Neural cell (in vitro differentiated cells): ENCODE measurements around the gene DR1. TPM values are rescaled to one million over a fixed set of nuclear protein-coding genes. Genes with fewer than 3 reads are reported as not detected.

Experiments used
- H2AFZ ChIP-seq: fragments of 200-600, 300-800 bp; sonication (generic), shearing (Covaris generic); 2 replicates; pipeline ENCODE4 v1.6.0; 2014; ENCODE audit warnings: low read depth, mild to moderate bottlenecking, antibody characterized with exemption, low read length, moderate library complexity
- H3F3A ChIP-seq: fragments of 200-600 bp; shearing (Covaris generic); 2 replicates; pipeline ENCODE4 v1.6.1; 2016; ENCODE audit warnings: mild to moderate bottlenecking, moderate library complexity, mixed read lengths, antibody characterized with exemption, low read length; ENCODE audit not compliant: insufficient read depth, poor library complexity, severe bottlenecking
- H3K27ac ChIP-seq: fragments of 200-600, 300-800 bp; sonication (generic), shearing (Covaris generic); 2 replicates; pipeline ENCODE4 v1.5.1; 2014; ENCODE audit warnings: mild to moderate bottlenecking, low read length, moderate library complexity
- H3K27me3 ChIP-seq: fragments of 300-800, 200-600 bp; sonication (generic), shearing (Covaris generic); 2 replicates; pipeline ENCODE4 v1.6.0; 2014; ENCODE audit warnings: mild to moderate bottlenecking, low read depth, low read length, moderate library complexity; ENCODE audit not compliant: insufficient read depth
- H3K36me3 ChIP-seq: fragments of 300-800, 200-600 bp; sonication (generic), shearing (Covaris generic); 2 replicates; pipeline ENCODE4 v1.5.1; 2014; ENCODE audit warnings: mild to moderate bottlenecking, antibody characterized with exemption, low read length, moderate library complexity; ENCODE audit not compliant: insufficient read depth
- H3K4me2 ChIP-seq: fragments of 300-800, 200-600 bp; sonication (generic), shearing (Covaris generic); 2 replicates; pipeline ENCODE4 v1.6.0; 2014; ENCODE audit warnings: mild to moderate bottlenecking, low read length
- H3K4me3 ChIP-seq: fragments of 300-800, 200-600 bp; sonication (generic), shearing (Covaris generic); 2 replicates; pipeline ENCODE4 v1.5.1; 2014; ENCODE audit warnings: mild to moderate bottlenecking, low read length, moderate library complexity
- H3K79me2 ChIP-seq: fragments of 200-600 bp; shearing (Covaris generic); replicated peaks from 2 replicates; pipeline ENCODE4 v1.6.0; 2014; ENCODE audit warnings: mild to moderate bottlenecking, low read length, moderate library complexity; ENCODE audit not compliant: insufficient read depth
- H3K9ac ChIP-seq: fragments of 300-800, 200-600 bp; sonication (generic), shearing (Covaris generic); 2 replicates; pipeline ENCODE4 v1.6.1; 2016; ENCODE audit warnings: mild to moderate bottlenecking, low read length, mixed read lengths
- H3K9me2 ChIP-seq: fragments of 200-600 bp; shearing (Covaris generic); 2 replicates; pipeline ENCODE4 v1.6.1; 2016; ENCODE audit warnings: mild to moderate bottlenecking, low read length, mixed read lengths; ENCODE audit not compliant: insufficient read depth
- H3K9me3 ChIP-seq: fragments of 200-600, 300-800 bp; sonication (generic), shearing (Covaris generic); 2 replicates; pipeline ENCODE4 v1.6.1; 2016; ENCODE audit warnings: mild to moderate bottlenecking, mixed run types, low read length, moderate library complexity, mixed read lengths
- H4K20me1 ChIP-seq: fragments of 200-600 bp; shearing (Covaris generic); 2 replicates; pipeline ENCODE4 v1.6.1; 2016; ENCODE audit warnings: mild to moderate bottlenecking, mixed run types; ENCODE audit not compliant: insufficient read depth
- CTCF ChIP-seq: fragments of 450-650 bp; IDR thresholded peaks from 2 replicates; pipeline ENCODE4 v1.5.1; 2014; ENCODE audit warnings: antibody characterized with exemption, mild to moderate bottlenecking, moderate library complexity; ENCODE audit not compliant: poor library complexity, severe bottlenecking
- EP300 ChIP-seq: fragments of 450-650 bp; conservative IDR thresholded peaks from 2 replicates; pipeline ENCODE4 v1.6.1; 2014; ENCODE audit warnings: antibody characterized with exemption, mild to moderate bottlenecking, moderate library complexity; ENCODE audit not compliant: poor library complexity, severe bottlenecking
- EZH2 ChIP-seq: fragments of 200-600, 300-800 bp; shearing (Covaris generic), sonication (generic); IDR thresholded peaks from 2 replicates; pipeline ENCODE4 v1.6.1; 2014; ENCODE audit warnings: antibody characterized with exemption, low read length, borderline replicate concordance, mild to moderate bottlenecking; ENCODE audit not compliant: insufficient read depth, poor library complexity, severe bottlenecking
- MXI1 ChIP-seq: fragments of 450-650 bp; conservative IDR thresholded peaks from 2 replicates; pipeline ENCODE4 v1.6.1; 2014; ENCODE audit warnings: antibody characterized with exemption, mild to moderate bottlenecking; ENCODE audit not compliant: poor library complexity, severe bottlenecking
- POLR2AphosphoS5 ChIP-seq: IDR thresholded peaks from 2 replicates; pipeline ENCODE4 v1.6.1; 2012
- RAD21 ChIP-seq: fragments of 450-650 bp; conservative IDR thresholded peaks from 2 replicates; pipeline ENCODE4 v1.6.1; 2014; ENCODE audit warnings: antibody characterized with exemption, mild to moderate bottlenecking, moderate library complexity
- REST ChIP-seq: IDR thresholded peaks from 2 replicates; pipeline ENCODE4 v1.6.1; 2012; ENCODE audit warnings: borderline replicate concordance
- SMC3 ChIP-seq: fragments of 450-650 bp; conservative IDR thresholded peaks from 2 replicates; pipeline ENCODE4 v1.6.1; 2014; ENCODE audit warnings: antibody characterized with exemption, mild to moderate bottlenecking, moderate library complexity; ENCODE audit not compliant: poor library complexity
- TAF1 ChIP-seq: IDR thresholded peaks from 2 replicates; pipeline ENCODE4 v1.6.1; 2012; ENCODE audit warnings: low read depth
- polyA plus RNA-seq: library from polyadenylated mRNA; depleted of rRNA; stranded (reverse); fragments of >200 nt; gene quantifications from 2 replicates; pipeline ENCODE4 v1.2.3, GENCODE V29; 2014

Gene DR1
- polyA plus RNA-seq, 1 donor from 2014 or later, result 57.2 TPM

- TF ChIP-seq POLR2AphosphoS5, result no peak
- TF ChIP-seq TAF1, result no peak
- TF ChIP-seq REST, result no peak
- no peak for TF ChIP-seq EP300
- no peak for TF ChIP-seq SMC3
- TF ChIP-seq CTCF, result no peak
- no peak for TF ChIP-seq MXI1
- no peak for TF ChIP-seq RAD21
- no peak for TF ChIP-seq EZH2
- no peaks in the 10 kb centered on the region for H3F3A ChIP-seq
- H2AFZ ChIP-seq, result no peak overlapping the region
- H3K4me3 ChIP-seq, result no peak overlapping the region
- H3K9ac ChIP-seq, result no peak overlapping the region
- H3K27me3 ChIP-seq, result no peaks in the 10 kb centered on the region
- no peaks in the 10 kb centered on the region for H3K9me3 ChIP-seq
- no peak overlapping the region for H3K27ac ChIP-seq
- H3K79me2 ChIP-seq, result peaks cover 8% of the 10 kb centered on the region
- no peak overlapping the region for H3K4me2 ChIP-seq
- H4K20me1 ChIP-seq, result no peaks in the 10 kb centered on the region
- no peaks in the 10 kb centered on the region for H3K9me2 ChIP-seq
- peaks cover 5% of the 10 kb centered on the region for H3K36me3 ChIP-seq
Observed at GRCh38 chr1:93362237-93362636, 16.5 kb downstream of the DR1 start.

GRCh38 chr1:93365813-93366212, 20.1 kb downstream of the DR1 start:
- Histone ChIP-seq H2AFZ (no peak overlapping the region), H3K4me2 (no peak overlapping the region), H3K4me3 (no peak overlapping the region), H3F3A (no peaks in the 10 kb centered on the region), H3K9me3 (no peaks in the 10 kb centered on the region), H3K79me2 (no peaks in the 10 kb centered on the region), H3K9me2 (no peaks in the 10 kb centered on the region), H3K9ac (no peak overlapping the region), H3K36me3 (no peaks in the 10 kb centered on the region), H4K20me1 (no peaks in the 10 kb centered on the region), H3K27ac (no peak overlapping the region), H3K27me3 (no peaks in the 10 kb centered on the region)
- TF ChIP-seq EP300, result no peak
- no peak for TF ChIP-seq MXI1
- TF ChIP-seq POLR2AphosphoS5, result no peak
- TF ChIP-seq REST, result no peak
- no peak for TF ChIP-seq SMC3
- TF ChIP-seq EZH2, result no peak
- TF ChIP-seq CTCF, result no peak
- TF ChIP-seq TAF1, result no peak
- TF ChIP-seq RAD21, result no peak
